Panc1 (cell line): Measurements from ENCODE around the gene ARHGEF10L. TPM values are rescaled to one million over a fixed set of nuclear protein-coding genes. Genes with fewer than 3 reads are reported as not detected.

Source experiments
- ATAC-seq: fragments of 200-7000 bp; cut with Tn5 transposase; 2 replicates; pipeline ENCODE4 v1.9.1; 2020; ENCODE audit warnings: mild to moderate bottlenecking, moderate library complexity
- BruUV-seq: library from RNA; stranded (reverse); fragments of 400-500 nt; replicated peaks from 2 replicates; lab custom pipeline; 2021; lab: Mats Ljungman, UMichigan
- CTCF ChIA-PET: fragments of 300-600 bp; sonication (Branson Sonifier 250); formaldehyde crosslinking; loops from one replicate; lab custom pipeline; 2022; ENCODE audit warnings: antibody characterized with exemption; lab: Charles Lee
- POLR2A ChIA-PET: fragments of 300-600 bp; sonication (Branson Sonifier 250); formaldehyde crosslinking; loops from one replicate; lab custom pipeline; 2022; ENCODE audit warnings: antibody characterized with exemption; lab: Charles Lee
- DNase-seq: peaks from one replicate; pipeline ENCODE4 v3.0.0-alpha.2; 2010; ENCODE audit warnings: low read depth, low spot score
- H3K27ac ChIP-seq: 2 replicates; pipeline ENCODE4 v1.5.1; 2011; ENCODE audit warnings: mild to moderate bottlenecking, low read length, inconsistent platforms
- H3K27me3 ChIP-seq: fragments of 200-500 bp; sonication (Bioruptor generic); 2 replicates; pipeline ENCODE4 v1.6.0; 2014; ENCODE audit warnings: low read length, inconsistent platforms; ENCODE audit not compliant: control insufficient read depth, insufficient read depth
- H3K36me3 ChIP-seq: fragments of 200-500 bp; sonication (Bioruptor generic); 2 replicates; pipeline ENCODE4 v1.5.1; 2014; ENCODE audit warnings: inconsistent platforms, mild to moderate bottlenecking, low read length, moderate library complexity; ENCODE audit not compliant: control insufficient read depth, insufficient read depth
- H3K4me1 ChIP-seq: 2 replicates; pipeline ENCODE4 v1.5.1; 2011; ENCODE audit warnings: inconsistent platforms, mild to moderate bottlenecking, low read length, moderate library complexity; ENCODE audit not compliant: control insufficient read depth, insufficient read depth
- H3K4me3 ChIP-seq, 2 experiments: 2 replicates each; pipeline ENCODE4 v1.5.1; 2011 to 2012; ENCODE audit warnings: low read depth in 2 of 2, low read length in 2 of 2, mild to moderate bottlenecking in 2 of 2, inconsistent platforms in 1 of 2, moderate library complexity in 1 of 2
- H3K9me3 ChIP-seq: fragments of 200-500 bp; sonication (Bioruptor generic); 2 replicates; pipeline ENCODE4 v1.5.1; 2014; ENCODE audit warnings: low read depth, mild to moderate bottlenecking, inconsistent platforms, low read length, moderate library complexity; ENCODE audit not compliant: control insufficient read depth, insufficient read depth
- CTCF ChIP-seq: fragments of 450-650 bp; IDR thresholded peaks from 2 replicates; pipeline ENCODE4 v1.5.1; 2017; ENCODE audit warnings: mild to moderate bottlenecking
- POLR2AphosphoS5 ChIP-seq: IDR thresholded peaks from 2 replicates; pipeline ENCODE4 v1.6.1; 2012; ENCODE audit warnings: mild to moderate bottlenecking, low read depth, low read length, moderate library complexity
- REST ChIP-seq, 2 experiments: IDR thresholded peaks; 2 replicates each; pipeline ENCODE4 v1.6.1; 2011 to 2012; ENCODE audit warnings: low read depth in 2 of 2, control low read depth in 1 of 2, low read length in 1 of 2, mild to moderate bottlenecking in 1 of 2, moderate library complexity in 1 of 2; ENCODE audit not compliant: insufficient read depth in 1 of 2
- SIN3A ChIP-seq: IDR thresholded peaks from 2 replicates; pipeline ENCODE4 v1.6.1; 2012; ENCODE audit warnings: low read depth, mild to moderate bottlenecking, low read length, moderate library complexity, borderline replicate concordance; ENCODE audit not compliant: insufficient read depth
- TCF7L2 ChIP-seq: IDR thresholded peaks from 2 replicates; pipeline ENCODE4 v1.6.1; 2011; ENCODE audit warnings: mild to moderate bottlenecking, low read depth, low read length, inconsistent platforms
- in situ Hi-C: cut with HindIII; loops from 2 replicates; pipeline ENCODE4 v1.10.0; 2016; ENCODE audit warnings: low sequenced_read_pairs, low pct_unique_long_range_greater_than_20kb
- intact Hi-C: fragments of 100-400 bp; cut with micrococcal nuclease; formaldehyde crosslinking; loops from one replicate; pipeline ENCODE4 v1.10.0; 2022; ENCODE audit not compliant: unreplicated experiment
- total RNA-seq: library from RNA; stranded (reverse); gene quantifications from one replicate; pipeline ENCODE4 v1.2.1, GENCODE V29; 2021; ENCODE audit not compliant: unreplicated experiment

ARHGEF10L gene
- total RNA-seq, 1 experiment from 2014 or later = 5.9 TPM

- ChIA-PET POLR2A (no interaction called here), CTCF (no interaction called here)
- H3K9me3 ChIP-seq = no peaks in the 10 kb centered on the region
- TF ChIP-seq CTCF (no peak), REST (IDR thresholded peaks at IDR 0.05; ENCODE audit: insufficient read depth in 1 of 2, low read depth in 2 of 2, low read length in 1 of 2) (no peak), SIN3A (no peak), TCF7L2 (no peak), POLR2AphosphoS5 (no peak)
- H3K36me3 ChIP-seq = no peaks in the 10 kb centered on the region
- in situ Hi-C loops (no loop called here), intact Hi-C loops (no loop called here)
- no peaks in the 10 kb centered on the region for H3K4me1 ChIP-seq
- no peaks in the 10 kb centered on the region for H3K27me3 ChIP-seq
- DNase-seq (no peak), ATAC-seq (no peak)
- no peak overlapping the region for H3K4me3 ChIP-seq
- BruUV-seq = no TSS peak
- H3K27ac ChIP-seq = no peak overlapping the region
Observed at GRCh38 chr1:17733661-17734060, 194.2 kb downstream of the ARHGEF10L start.

- no peak overlapping the region for H3K27ac ChIP-seq
- DNase-seq (no peak), ATAC-seq (no peak)
- no peak overlapping the region for H3K4me3 ChIP-seq
- intact Hi-C loops = no loop called here
- no peaks in the 10 kb centered on the region for H3K4me1 ChIP-seq
- TF ChIP-seq CTCF (no peak), SIN3A (no peak), POLR2AphosphoS5 (no peak), REST (IDR thresholded peaks at IDR 0.05; ENCODE audit: insufficient read depth in 1 of 2, low read depth in 2 of 2, low read length in 1 of 2) (no peak)
- ChIA-PET CTCF (no interaction called here), POLR2A (no interaction called here)
- in situ Hi-C loops = no loop called here
- H3K9me3 ChIP-seq = no peaks in the 10 kb centered on the region
- BruUV-seq = no TSS peak
- H3K27me3 ChIP-seq = no peaks in the 10 kb centered on the region
- H3K36me3 ChIP-seq = no peaks in the 10 kb centered on the region
Observed at GRCh38 chr1:17734609-17735008, 195.1 kb downstream of the ARHGEF10L start.
